Superior temporal gyrus (tissue), 1 donor: Measurements from ENCODE around the gene CDH23.

Source experiments
- DNase-seq: peaks from one replicate; pipeline ENCODE4 v3.0.0-alpha.2; 2016; ENCODE audit errors: extremely low spot score

Gene CDH23

DNA sequence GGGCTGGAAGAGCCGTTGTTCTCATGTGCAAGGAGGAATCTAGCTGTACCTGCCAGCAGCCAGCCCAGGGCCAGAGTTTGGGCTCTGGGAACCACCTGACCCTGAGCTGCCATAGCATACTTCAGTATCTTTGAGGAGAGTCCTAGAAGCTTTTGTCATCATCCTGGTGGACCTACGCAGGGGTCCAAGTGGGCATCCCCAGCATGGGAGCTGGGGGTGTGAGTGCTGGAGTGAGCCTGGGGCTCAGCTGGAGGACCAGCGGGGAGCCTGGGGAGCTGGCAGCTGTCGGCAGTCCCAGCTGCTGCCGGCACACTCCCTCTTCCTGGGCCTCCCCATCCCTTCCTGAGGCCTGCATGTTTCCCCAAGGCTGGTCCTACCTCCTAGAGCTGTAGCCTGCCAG lies 290.4 kb downstream of the CDH23 start:
- no peak for DNase-seq

DNA sequence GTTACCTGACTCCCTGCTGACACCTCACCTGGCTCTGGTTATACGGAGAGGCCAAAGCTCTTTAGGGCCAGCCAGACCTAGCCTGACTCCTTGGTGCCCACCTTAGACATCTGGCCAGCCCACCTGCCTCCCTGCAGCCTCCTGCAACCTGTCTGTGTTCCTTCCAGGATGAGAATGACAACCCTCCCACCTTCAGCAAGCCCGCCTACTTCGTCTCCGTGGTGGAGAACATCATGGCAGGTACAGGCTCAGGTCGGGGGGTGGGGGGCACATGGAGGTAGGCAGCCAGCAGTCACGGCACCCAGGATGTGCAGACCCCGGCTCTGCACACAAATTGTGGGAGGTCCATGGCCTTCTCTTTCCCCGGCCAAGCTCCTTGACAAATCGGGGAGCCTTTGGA lies 290.8 kb downstream of the CDH23 start:
- DNase-seq, result no peak

DNA sequence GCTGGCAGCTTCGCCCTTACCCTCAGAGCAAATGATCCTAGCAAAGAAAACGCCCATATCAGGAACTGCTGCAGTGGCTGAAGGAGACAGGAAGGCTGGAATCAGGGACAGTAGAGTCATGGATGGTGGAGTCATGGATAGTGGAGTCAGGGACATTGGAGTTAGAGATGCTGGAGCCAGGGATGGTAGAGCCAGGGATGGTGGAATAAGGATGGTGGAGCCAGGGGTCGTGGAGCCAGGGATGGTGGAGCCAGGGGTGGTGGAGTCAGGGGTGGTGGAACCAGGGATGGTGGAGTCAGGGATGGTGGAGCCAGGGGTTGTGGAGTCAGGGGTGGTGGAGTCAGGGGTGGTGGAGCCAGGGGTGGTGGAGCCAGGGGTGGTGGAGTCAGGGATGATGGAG lies 291.5 kb downstream of the CDH23 start:
- no peak for DNase-seq

GRCh38 chr10:71690094-71690720 lies 293.5 kb downstream of the CDH23 start:
- no peak for DNase-seq

DNA sequence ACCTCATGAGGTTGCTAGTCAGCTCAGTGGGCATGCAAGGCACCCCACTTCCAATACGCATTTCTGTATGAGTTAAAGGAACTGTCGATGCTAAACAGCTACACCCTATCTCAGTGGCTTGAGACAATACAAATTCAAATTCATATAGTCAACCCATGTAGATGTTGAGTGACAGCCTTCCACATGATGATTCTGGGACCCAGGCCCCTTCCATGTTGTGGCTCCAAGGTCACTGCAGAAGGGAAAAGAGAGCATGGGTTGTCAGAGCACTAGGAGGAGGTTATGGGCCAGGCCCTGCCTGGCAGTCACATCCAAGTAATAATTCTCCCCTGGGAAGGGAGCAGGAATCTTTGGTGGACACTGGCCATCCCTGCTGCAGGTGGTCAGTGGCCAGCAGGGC lies 294.7 kb downstream of the CDH23 start:
- no peak for DNase-seq

- DNase-seq, result no peak
Measured at GRCh38 chr10:71692598-71693306, 296.0 kb downstream of the CDH23 start.

GRCh38 chr10:71693377-71693776 lies 296.7 kb downstream of the CDH23 start:
- no peak for DNase-seq

- no peak for DNase-seq
Measured at GRCh38 chr10:71694039-71694501, 297.4 kb downstream of the CDH23 start.

DNA sequence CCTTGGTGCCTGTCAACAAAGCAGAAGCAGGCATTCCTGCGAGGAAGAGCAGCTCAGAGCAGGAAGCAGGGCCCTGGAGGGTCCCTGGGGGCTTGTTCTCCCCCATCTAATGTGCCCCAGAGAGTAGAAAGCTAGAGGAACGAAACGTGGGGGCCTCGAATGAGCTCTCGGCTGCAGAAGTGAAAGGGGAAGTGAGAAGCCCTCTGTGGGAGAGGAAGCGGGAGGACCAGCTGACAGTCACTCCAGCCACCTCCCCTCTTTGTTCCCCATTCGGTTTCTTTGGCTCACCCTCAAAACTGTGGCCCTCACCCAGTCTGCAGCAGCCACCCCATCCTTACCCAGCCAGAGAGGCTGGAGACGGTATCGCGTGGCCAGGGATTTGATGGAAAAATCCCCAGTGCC lies 297.8 kb downstream of the CDH23 start:
- no peak for DNase-seq

- no peak for DNase-seq
Measured at GRCh38 chr10:71695502-71696476, 299.1 kb downstream of the CDH23 start.

- peak; percentile 43 for DNase-seq
Measured at GRCh38 chr10:71696628-71697326, 300.1 kb downstream of the CDH23 start.

DNA sequence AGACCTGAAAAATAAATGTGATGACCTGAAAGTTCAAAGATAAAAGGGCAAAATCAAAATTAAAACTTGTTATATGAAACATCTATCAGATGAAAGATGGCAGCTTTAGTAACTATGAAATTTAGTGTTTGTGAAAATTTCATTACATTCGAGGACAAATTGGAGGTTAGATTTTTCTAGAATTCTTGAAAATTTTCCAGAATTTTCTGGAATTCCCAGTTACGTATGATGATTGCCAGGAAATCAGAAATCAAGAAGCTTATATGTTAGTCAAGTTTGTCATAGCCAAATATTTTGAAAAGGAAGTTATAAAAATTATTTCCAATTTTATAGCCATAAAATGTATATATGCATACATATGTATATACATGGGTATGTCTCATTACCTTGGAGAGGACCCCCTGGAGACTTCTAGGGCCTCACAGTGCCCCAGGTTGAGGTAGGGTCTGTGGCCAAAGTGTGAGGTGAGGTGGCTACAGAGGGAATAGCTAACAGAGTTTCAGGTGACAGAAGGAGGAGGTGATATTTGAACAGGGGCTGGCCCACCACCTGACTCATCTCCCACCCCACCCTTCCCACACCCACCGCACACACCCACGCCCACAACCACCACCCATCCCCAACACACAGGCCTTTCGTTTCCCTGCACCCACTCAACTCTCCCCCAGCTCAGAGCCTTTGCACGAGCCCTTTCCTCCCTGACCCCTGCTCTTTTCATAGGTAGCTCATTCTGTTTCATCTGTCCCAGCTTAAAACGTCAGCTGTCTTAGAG lies 301.4 kb downstream of the CDH23 start:
- peak; percentile 35 for DNase-seq

GRCh38 chr10:71698737-71699136 lies 302.0 kb downstream of the CDH23 start:
- no peak for DNase-seq

DNA sequence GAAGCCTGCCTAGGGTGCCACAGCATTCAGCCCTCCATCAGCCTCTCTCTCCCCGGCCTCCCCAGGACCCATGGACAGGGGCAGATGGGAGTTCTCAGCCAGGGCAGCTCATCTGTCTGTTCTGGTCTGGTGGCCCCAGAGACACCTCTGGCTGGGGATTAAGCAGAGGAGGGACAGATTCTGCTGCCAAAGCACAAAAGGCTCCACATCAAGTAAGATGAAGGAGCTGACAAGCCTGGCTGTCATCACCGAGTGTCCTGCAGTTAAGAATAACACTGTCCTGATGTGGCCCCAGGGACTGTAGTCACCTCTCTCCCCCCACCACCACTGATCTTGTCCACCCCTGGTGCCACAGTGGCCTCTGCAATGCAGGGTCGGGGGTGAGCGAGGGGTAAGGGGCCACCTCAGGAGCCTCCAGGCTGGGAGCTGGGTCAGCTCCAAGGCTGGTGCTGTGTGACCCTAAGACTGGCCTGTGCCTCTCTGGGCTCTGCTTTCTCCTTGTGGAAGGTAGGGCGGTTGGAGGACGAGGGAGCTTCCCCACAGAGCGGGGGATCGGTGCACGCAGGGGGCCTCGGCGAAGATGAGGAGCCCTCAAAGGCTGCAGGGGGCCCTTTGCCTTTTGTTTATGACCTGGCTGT lies 304.1 kb downstream of the CDH23 start:
- no peak for DNase-seq

DNA sequence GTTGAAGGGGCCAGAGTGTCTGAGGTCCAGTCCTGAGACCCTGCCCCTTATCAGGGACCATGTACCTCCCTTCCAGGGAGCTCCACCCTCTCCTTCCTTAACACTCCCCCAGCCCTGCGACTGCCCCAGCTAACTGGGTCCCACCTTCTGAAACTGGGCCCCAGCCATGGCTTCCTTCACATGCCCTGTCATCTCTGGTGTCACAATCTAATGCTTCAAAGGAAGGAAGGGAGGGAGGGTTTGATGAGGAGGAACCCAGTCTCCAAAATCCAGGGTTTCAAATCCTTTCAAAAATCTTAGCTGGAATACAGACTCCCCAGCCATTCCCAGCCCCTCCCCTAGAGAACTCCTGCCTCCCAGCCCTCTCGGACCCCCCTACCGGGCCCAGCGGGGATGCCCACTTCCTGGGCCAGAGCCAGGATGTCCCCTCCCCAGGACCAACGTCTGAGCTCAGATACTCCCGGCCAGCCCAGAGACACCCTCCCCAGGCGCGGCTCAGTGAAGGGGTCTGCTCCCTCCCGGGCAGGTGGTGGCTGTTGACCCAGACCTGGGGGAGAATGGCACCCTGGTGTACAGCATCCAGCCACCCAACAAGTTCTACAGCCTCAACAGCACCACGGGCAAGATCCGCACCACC lies 304.9 kb downstream of the CDH23 start:
- no peak for DNase-seq

GRCh38 chr10:71703577-71703976 lies 306.9 kb downstream of the CDH23 start:
- no peak for DNase-seq

DNA sequence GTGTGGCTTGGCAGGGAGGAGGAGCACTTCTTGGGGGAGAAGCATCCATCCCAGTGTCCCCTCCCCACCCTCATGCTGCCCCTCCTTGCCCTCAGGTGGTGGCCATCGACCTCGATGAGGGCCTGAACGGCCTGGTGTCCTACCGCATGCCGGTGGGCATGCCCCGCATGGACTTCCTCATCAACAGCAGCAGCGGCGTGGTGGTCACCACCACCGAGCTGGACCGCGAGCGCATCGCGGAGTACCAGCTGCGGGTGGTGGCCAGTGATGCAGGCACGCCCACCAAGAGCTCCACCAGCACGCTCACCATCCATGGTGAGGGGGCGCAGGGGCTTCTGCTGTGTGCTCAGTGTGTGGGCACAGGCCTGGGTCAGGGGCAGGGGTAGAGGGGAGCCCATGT lies 308.1 kb downstream of the CDH23 start:
- no peak for DNase-seq

- no peak for DNase-seq
Measured at GRCh38 chr10:71705582-71705981, 308.9 kb downstream of the CDH23 start.

DNA sequence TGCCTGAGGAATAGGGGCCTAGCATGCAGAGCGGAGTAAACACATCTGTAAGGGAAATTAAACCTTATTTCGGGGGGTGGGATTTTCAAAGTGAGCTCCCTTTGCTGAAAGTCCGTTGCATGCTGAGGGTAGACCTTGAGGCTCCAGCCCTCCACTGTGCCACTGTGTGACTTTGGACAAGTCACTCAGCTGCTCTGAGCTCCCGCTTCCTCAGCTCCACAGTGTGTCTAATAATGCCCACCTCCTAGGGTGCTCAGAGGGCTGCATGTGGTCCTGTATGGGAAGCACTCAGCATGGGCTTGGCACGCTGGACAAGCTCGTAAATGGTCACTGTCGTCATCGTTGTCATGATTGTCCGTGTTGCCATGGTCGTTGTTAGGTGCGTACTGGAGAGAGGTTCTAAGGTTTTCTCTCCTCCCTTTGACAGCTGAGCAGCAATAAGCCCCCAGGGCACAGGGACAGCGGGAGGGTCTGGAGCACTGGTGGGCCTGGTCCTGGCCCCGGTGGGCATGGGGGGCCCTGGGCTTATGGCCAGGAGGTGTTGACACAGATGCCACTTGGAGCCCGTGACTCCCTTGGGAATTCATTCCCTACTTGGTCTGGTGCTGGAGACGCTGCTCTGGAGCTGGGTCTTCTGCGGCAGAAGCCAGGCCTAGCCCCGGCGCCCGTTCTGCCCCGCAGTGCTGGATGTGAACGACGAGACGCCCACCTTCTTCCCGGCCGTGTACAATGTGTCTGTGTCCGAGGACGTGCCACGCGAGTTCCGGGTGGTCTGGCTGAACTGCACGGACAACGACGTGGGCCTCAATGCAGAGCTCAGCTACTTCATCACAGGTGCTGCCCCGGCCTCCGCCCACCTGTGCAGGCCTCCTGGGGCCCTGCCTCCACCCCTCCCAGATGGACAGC lies 309.7 kb downstream of the CDH23 start:
- DNase-seq, result no peak
